IMR-90 (cell line): ENCODE results near the gene AMFR. TPM values are rescaled to one million over a fixed set of nuclear protein-coding genes. Genes with fewer than 3 reads are reported as not detected.

ENCODE experiments used
- ATAC-seq: fragments of 200-7000 bp; cut with Tn5 transposase; 2 replicates; pipeline ENCODE4 v1.9.1; 2020; ENCODE audit warnings: low read depth, mild to moderate bottlenecking, moderate library complexity
- BruUV-seq: library from RNA; stranded (reverse); fragments of 400-500 nt; replicated peaks from 2 replicates; lab custom pipeline; 2021; lab: Mats Ljungman, UMichigan
- CTCF ChIA-PET: fragments of 300-600 bp; formaldehyde crosslinking; extraction: SDS; loops from one replicate; lab custom pipeline; 2021; ENCODE audit warnings: antibody characterized with exemption; lab: Yijun Ruan, JAX
- POLR2A ChIA-PET: fragments of 300-600 bp; sonication (Branson Sonifier 250); formaldehyde crosslinking; loops from one replicate; lab custom pipeline; 2022; ENCODE audit warnings: antibody characterized with exemption; ENCODE audit not compliant: unreplicated experiment; lab: Charles Lee
- DNase-seq: peaks from one replicate; pipeline ENCODE4 v3.0.0; 2013
- H2AFZ ChIP-seq: replicated peaks from 2 replicates; pipeline ENCODE3; 2013; ENCODE audit warnings: low read length, mild to moderate bottlenecking; ENCODE audit not compliant: poor library complexity
- H2AK5ac ChIP-seq: 2 replicates; pipeline ENCODE4 v1.6.1; 2013; ENCODE audit warnings: low read depth, low read length, inconsistent platforms
- H2AK9ac ChIP-seq: replicated peaks from 2 replicates; pipeline ENCODE3; 2013; ENCODE audit warnings: mild to moderate bottlenecking, low read depth, low read length, moderate library complexity; ENCODE audit not compliant: poor library complexity
- H2BK120ac ChIP-seq: 2 replicates; pipeline ENCODE4 v1.6.1; 2013; ENCODE audit warnings: low read depth, low read length, inconsistent platforms
- H2BK15ac ChIP-seq: 3 replicates; pipeline ENCODE4 v1.6.1; 2013; ENCODE audit warnings: low read depth, low read length, inconsistent platforms
- H2BK20ac ChIP-seq: 2 replicates; pipeline ENCODE4 v1.6.1; 2013; ENCODE audit warnings: low read depth, mild to moderate bottlenecking, inconsistent platforms, low read length, moderate library complexity
- H2BK5ac ChIP-seq: 2 replicates; pipeline ENCODE4 v1.6.1; 2013; ENCODE audit warnings: mild to moderate bottlenecking, low read depth, low read length, inconsistent platforms; ENCODE audit not compliant: poor library complexity, severe bottlenecking
- H3K14ac ChIP-seq: replicated peaks from 2 replicates; pipeline ENCODE4 v1.6.1; 2013; ENCODE audit warnings: low read depth, low read length, inconsistent platforms
- H3K18ac ChIP-seq: 2 replicates; pipeline ENCODE4 v1.6.1; 2013; ENCODE audit warnings: low read depth, low read length, control low read depth
- H3K23ac ChIP-seq: 2 replicates; pipeline ENCODE4 v1.6.1; 2013; ENCODE audit warnings: low read depth, low read length, inconsistent platforms
- H3K27ac ChIP-seq: 2 replicates; pipeline ENCODE4 v1.5.1; 2013; ENCODE audit warnings: mild to moderate bottlenecking, control low read depth, low read length; ENCODE audit not compliant: insufficient read depth
- H3K27me3 ChIP-seq: 2 replicates; pipeline ENCODE4 v1.6.1; 2013; ENCODE audit warnings: low read length; ENCODE audit not compliant: control insufficient read depth, insufficient read depth
- H3K36me3 ChIP-seq: 2 replicates; pipeline ENCODE4 v1.6.1; 2013; ENCODE audit warnings: low read length, mixed read lengths; ENCODE audit not compliant: control insufficient read depth, insufficient read depth
- H3K4ac ChIP-seq: 2 replicates; pipeline ENCODE4 v1.6.1; 2013; ENCODE audit warnings: low read depth, low read length, inconsistent platforms
- H3K4me1 ChIP-seq: 2 replicates; pipeline ENCODE4 v1.6.1; 2013; ENCODE audit warnings: low read length, mixed read lengths; ENCODE audit not compliant: control insufficient read depth, insufficient read depth
- H3K4me2 ChIP-seq: 2 replicates; pipeline ENCODE4 v1.6.1; 2013; ENCODE audit warnings: low read depth, mild to moderate bottlenecking, control low read depth, low read length, moderate library complexity
- H3K4me3 ChIP-seq: 2 replicates; pipeline ENCODE4 v1.5.1; 2013; ENCODE audit warnings: low read depth, mild to moderate bottlenecking, control low read depth, low read length, moderate library complexity; ENCODE audit not compliant: insufficient read depth
- H3K56ac ChIP-seq: 2 replicates; pipeline ENCODE4 v1.6.1; 2013; ENCODE audit warnings: low read length, inconsistent platforms; ENCODE audit not compliant: insufficient read depth; ENCODE audit errors: extremely low read depth
- H3K79me1 ChIP-seq, 2 experiments: 2 replicates each; pipeline ENCODE4 v1.6.1; 2013; ENCODE audit warnings: low read length in 2 of 2, inconsistent platforms in 1 of 2, low read depth in 1 of 2
- H3K9ac ChIP-seq: 2 replicates; pipeline ENCODE4 v1.6.1; 2013; ENCODE audit warnings: low read depth, low read length, control low read depth
- H3K9me1 ChIP-seq: 2 replicates; pipeline ENCODE4 v1.6.1; 2013; ENCODE audit warnings: low read length, inconsistent platforms; ENCODE audit not compliant: insufficient read depth
- H3K9me3 ChIP-seq: 2 replicates; pipeline ENCODE4 v1.6.1; 2013; ENCODE audit warnings: low read length; ENCODE audit not compliant: control insufficient read depth, insufficient read depth
- H4K20me1 ChIP-seq: 2 replicates; pipeline ENCODE4 v1.6.1; 2013; ENCODE audit warnings: low read length, inconsistent platforms; ENCODE audit not compliant: insufficient read depth
- H4K5ac ChIP-seq: 2 replicates; pipeline ENCODE4 v1.6.1; 2013; ENCODE audit warnings: mild to moderate bottlenecking, low read depth, low read length, control low read depth
- H4K8ac ChIP-seq, 2 experiments: 2 replicates each; pipeline ENCODE4 v1.6.1; 2013; ENCODE audit warnings: low read depth in 2 of 2, low read length in 2 of 2, control low read depth in 1 of 2, inconsistent platforms in 1 of 2
- H4K91ac ChIP-seq: 2 replicates; pipeline ENCODE4 v1.6.1; 2013; ENCODE audit warnings: low read depth, low read length, inconsistent platforms; ENCODE audit not compliant: insufficient read depth
- BHLHE40 ChIP-seq: fragments of 150-350 bp; IDR thresholded peaks from 2 replicates; pipeline ENCODE4 v1.6.1; 2016; ENCODE audit warnings: mild to moderate bottlenecking, low read depth, low read length
- CEBPB ChIP-seq: IDR thresholded peaks from 2 replicates; pipeline ENCODE4 v1.6.1; 2012; ENCODE audit warnings: low read depth, low read length, improper control_type of control experiment
- CHD1 ChIP-seq: IDR thresholded peaks from 2 replicates; pipeline ENCODE4 v1.6.1; 2012; ENCODE audit warnings: low read depth, low read length, improper control_type of control experiment
- FOS ChIP-seq: fragments of 150-350 bp; IDR thresholded peaks from 2 replicates; pipeline ENCODE4 v1.6.1; 2016; ENCODE audit warnings: low read depth, low read length
- MAZ ChIP-seq: IDR thresholded peaks from 2 replicates; pipeline ENCODE4 v1.6.1; 2012; ENCODE audit warnings: low read depth, mild to moderate bottlenecking, low read length, improper control_type of control experiment, moderate library complexity, borderline replicate concordance
- MXI1 ChIP-seq: IDR thresholded peaks from 2 replicates; pipeline ENCODE4 v1.6.1; 2012; ENCODE audit warnings: low read depth, mild to moderate bottlenecking, low read length, moderate library complexity, borderline replicate concordance
- NFE2L2 ChIP-seq: fragments of 150-350 bp; IDR thresholded peaks from 2 replicates; pipeline ENCODE4 v1.6.1; 2016; ENCODE audit warnings: low read depth, mild to moderate bottlenecking, low read length
- POLR2A ChIP-seq: IDR thresholded peaks from 2 replicates; pipeline ENCODE4 v1.6.1; 2012; ENCODE audit warnings: mild to moderate bottlenecking, low read depth, low read length
- RAD21 ChIP-seq: IDR thresholded peaks from 2 replicates; pipeline ENCODE4 v1.6.1; 2012; ENCODE audit warnings: low read length, improper control_type of control experiment
- SMC3 ChIP-seq: fragments of 150-350 bp; IDR thresholded peaks from 2 replicates; pipeline ENCODE4 v1.6.1; 2016; ENCODE audit warnings: low read depth, mild to moderate bottlenecking, antibody characterized with exemption, low read length, moderate library complexity
- USF2 ChIP-seq: fragments of 150-350 bp; IDR thresholded peaks from 2 replicates; pipeline ENCODE4 v1.6.1; 2017; ENCODE audit warnings: mild to moderate bottlenecking, antibody characterized with exemption, low read length, low read depth
- WGBS, 2 experiments: methylation state at CpG; one replicate each; pipeline versions ENCODE4 v1.1.5 to v1.1.7; 2013; ENCODE audit warnings: missing lambda C conversion rate in 2 of 2; ENCODE audit not compliant: insufficient read length in 1 of 2; ENCODE audit errors: extremely low coverage in 2 of 2; 5-methylcytosine and 5-hydroxymethylcytosine counted together
- dilution Hi-C: fragments of 300-500 bp; cut with HindIII; formaldehyde crosslinking; loops from one replicate; pipeline ENCODE4 v1.14.3; 2018; ENCODE audit warnings: low sequenced_read_pairs; ENCODE audit not compliant: unreplicated experiment
- in situ Hi-C: fragments of 300-500 bp; cut with MboI; formaldehyde crosslinking; loops from 3 replicates; pipeline ENCODE4 v1.14.3; 2019; ENCODE audit warnings: low sequenced_read_pairs, inconsistent platforms, mixed read lengths
- intact Hi-C: fragments of 100-400 bp; cut with micrococcal nuclease; formaldehyde crosslinking; loops from 2 replicates; pipeline ENCODE4 v1.10.0; 2022
- polyA plus RNA-seq, 3 experiments: library from polyadenylated mRNA; depleted of rRNA; stranded (reverse); fragments of >200 nt; gene quantifications; 2 replicates each; pipeline ENCODE4 v1.2.3, GENCODE V29; 2012; ENCODE audit warnings: low replicate concordance in 1 of 3
- total RNA-seq: library from RNA; depleted of rRNA; stranded (reverse); fragments of >200 nt; gene quantifications from 2 replicates; pipeline ENCODE4 v1.2.3, GENCODE V29; 2012

Gene AMFR
- total and polyA plus RNA-seq, 2 of the 4 experiments (the other 2 are of a cell fraction): 60.7 to 216 TPM

GRCh38 chr16:56424791-56425438, 430 bp downstream of the AMFR start:
- Histone ChIP-seq H3K4ac (peak overlapping the region; percentile 11; the same call in 1 of the 2 replicates), H2BK120ac (no peak overlapping the region), H4K20me1 (peaks cover 39% of the 10 kb centered on the region), H2BK5ac (peak overlapping the region; percentile 59), H3K27me3 (no peaks in the 10 kb centered on the region), H3K9ac (peak overlapping the region; percentile 94), H3K9me3 (no peaks in the 10 kb centered on the region), H2AK5ac (no peak overlapping the region), H4K8ac (0 out of 4 replicates have a peak overlapping the region, but pooled peaks of 1 of the 2 experiments have one; percentile 13), H2BK15ac (no peak overlapping the region), H3K9me1 (peaks cover 15% of the 10 kb centered on the region), H3K27ac (peak overlapping the region; percentile 84), H3K4me2 (peak overlapping the region; percentile 54), H2AFZ (peak overlapping the region; percentile 80), H3K36me3 (peaks cover 4% of the 10 kb centered on the region; the same call in 1 of the 2 replicates), H3K56ac (no peak overlapping the region), H2BK20ac (no peak overlapping the region), H3K79me1 (peaks cover 2 to 48% of the 10 kb centered on the region in 2 experiments; a peak in 2 of 4 replicates), H4K5ac (no peak overlapping the region), H3K18ac (no peak overlapping the region), H3K23ac (no peak overlapping the region; the same call in 1 of the 2 replicates), H3K4me1 (peaks cover 11% of the 10 kb centered on the region), H4K91ac (no peak overlapping the region; the same call in 1 of the 2 replicates), H3K4me3 (peak overlapping the region; percentile 93), H2AK9ac (peak overlapping the region; percentile 92), H3K14ac (no peak overlapping the region; the same call in 1 of the 2 replicates)
- POLR2A ChIA-PET: no interaction called here
- in situ Hi-C loops: no loop called here
- BruUV-seq: no TSS peak
- ATAC-seq (peak; percentile 62), DNase-seq (no peak)
- dilution Hi-C loops: no loop called here
- intact Hi-C loops: loop anchor here (1.0 to 2.0 kb wide), 2 partner anchors 68 to 93 kb away; no protein-coding TSS in a partner anchor
- TF ChIP-seq RAD21: no peak
- TF ChIP-seq FOS: no peak
- no peak for TF ChIP-seq CHD1
- no peak for TF ChIP-seq CEBPB
- no peak; the same call in 1 of the 2 replicates for TF ChIP-seq MAZ
- TF ChIP-seq NFE2L2: no peak
- no peak for TF ChIP-seq MXI1
- no peak for TF ChIP-seq SMC3
- no peak for TF ChIP-seq BHLHE40
- TF ChIP-seq POLR2A: no peak; the same call in 1 of the 2 replicates
- no peak for TF ChIP-seq USF2
- CTCF ChIA-PET: no interaction called here
- 0% methylated on average over 32 of the region's 79 CpGs; no CpG with 5 or more reads in 1 of the 2 experiments for WGBS, 2 experiments
